ENCODE measurements around the gene CD302.

GRCh38 chr2:159792036-159792435, 6.0 kb downstream of the CD302 start:
- TF ChIP-seq, protein P1, sequence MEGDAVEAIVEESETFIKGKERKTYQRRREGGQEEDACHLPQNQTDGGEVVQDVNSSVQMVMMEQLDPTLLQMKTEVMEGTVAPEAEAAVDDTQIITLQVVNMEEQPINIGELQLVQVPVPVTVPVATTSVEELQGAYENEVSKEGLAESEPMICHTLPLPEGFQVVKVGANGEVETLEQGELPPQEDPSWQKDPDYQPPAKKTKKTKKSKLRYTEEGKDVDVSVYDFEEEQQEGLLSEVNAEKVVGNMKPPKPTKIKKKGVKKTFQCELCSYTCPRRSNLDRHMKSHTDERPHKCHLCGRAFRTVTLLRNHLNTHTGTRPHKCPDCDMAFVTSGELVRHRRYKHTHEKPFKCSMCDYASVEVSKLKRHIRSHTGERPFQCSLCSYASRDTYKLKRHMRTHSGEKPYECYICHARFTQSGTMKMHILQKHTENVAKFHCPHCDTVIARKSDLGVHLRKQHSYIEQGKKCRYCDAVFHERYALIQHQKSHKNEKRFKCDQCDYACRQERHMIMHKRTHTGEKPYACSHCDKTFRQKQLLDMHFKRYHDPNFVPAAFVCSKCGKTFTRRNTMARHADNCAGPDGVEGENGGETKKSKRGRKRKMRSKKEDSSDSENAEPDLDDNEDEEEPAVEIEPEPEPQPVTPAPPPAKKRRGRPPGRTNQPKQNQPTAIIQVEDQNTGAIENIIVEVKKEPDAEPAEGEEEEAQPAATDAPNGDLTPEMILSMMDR (IDR thresholded peaks at IDR 0.05; ENCODE audit: insufficient read depth, low read depth, low read length), result no peak
- no peak for TF ChIP-seq EZH2 (IDR thresholded peaks at IDR 0.05; ENCODE audit: insufficient read depth, low read length)

Measured in astrocyte (in vitro differentiated cells and primary cell).